SJCRH30 (cell line): ENCODE measurements around the gene RILP. TPM values are rescaled to one million over a fixed set of nuclear protein-coding genes. Genes with fewer than 3 reads are reported as not detected.

ENCODE experiments used
- DNase-seq, 2 experiments: peaks; one replicate each; pipeline ENCODE4 v3.0.0-alpha.2; 2015 to 2020
- H3K27ac ChIP-seq: fragments of 250-450 bp; sonication (Bioruptor Pico); 2 replicates; pipeline ENCODE4 v1.5.1; 2020; ENCODE audit warnings: mild to moderate bottlenecking, moderate library complexity
- H3K27me3 ChIP-seq: fragments of 250-450 bp; sonication (Bioruptor Pico); 2 replicates; pipeline ENCODE4 v1.5.1; 2020; ENCODE audit warnings: mild to moderate bottlenecking, moderate library complexity
- H3K36me3 ChIP-seq: fragments of 250-450 bp; sonication (Bioruptor Pico); 2 replicates; pipeline ENCODE4 v1.5.1; 2020; ENCODE audit warnings: mild to moderate bottlenecking, moderate library complexity
- H3K4me1 ChIP-seq: fragments of 250-450 bp; sonication (Bioruptor Pico); 2 replicates; pipeline ENCODE4 v1.5.1; 2020; ENCODE audit warnings: mild to moderate bottlenecking, moderate library complexity
- H3K4me3 ChIP-seq: fragments of 250-450 bp; sonication (Bioruptor Pico); 2 replicates; pipeline ENCODE4 v1.5.1; 2020; ENCODE audit warnings: mild to moderate bottlenecking, moderate library complexity
- H3K9me3 ChIP-seq: fragments of 250-450 bp; sonication (Bioruptor Pico); replicated peaks from 2 replicates; pipeline ENCODE4 v1.5.1; 2020; ENCODE audit warnings: mild to moderate bottlenecking, moderate library complexity
- total RNA-seq: library from RNA; depleted of rRNA; stranded (reverse); fragments of >200 nt; shearing (Covaris generic); gene quantifications from 2 replicates; pipeline ENCODE4 v1.2.3, GENCODE V29; 2014

The RILP gene
- total RNA-seq, 1 experiment from 2014 or later = 0.67 TPM

DNA sequence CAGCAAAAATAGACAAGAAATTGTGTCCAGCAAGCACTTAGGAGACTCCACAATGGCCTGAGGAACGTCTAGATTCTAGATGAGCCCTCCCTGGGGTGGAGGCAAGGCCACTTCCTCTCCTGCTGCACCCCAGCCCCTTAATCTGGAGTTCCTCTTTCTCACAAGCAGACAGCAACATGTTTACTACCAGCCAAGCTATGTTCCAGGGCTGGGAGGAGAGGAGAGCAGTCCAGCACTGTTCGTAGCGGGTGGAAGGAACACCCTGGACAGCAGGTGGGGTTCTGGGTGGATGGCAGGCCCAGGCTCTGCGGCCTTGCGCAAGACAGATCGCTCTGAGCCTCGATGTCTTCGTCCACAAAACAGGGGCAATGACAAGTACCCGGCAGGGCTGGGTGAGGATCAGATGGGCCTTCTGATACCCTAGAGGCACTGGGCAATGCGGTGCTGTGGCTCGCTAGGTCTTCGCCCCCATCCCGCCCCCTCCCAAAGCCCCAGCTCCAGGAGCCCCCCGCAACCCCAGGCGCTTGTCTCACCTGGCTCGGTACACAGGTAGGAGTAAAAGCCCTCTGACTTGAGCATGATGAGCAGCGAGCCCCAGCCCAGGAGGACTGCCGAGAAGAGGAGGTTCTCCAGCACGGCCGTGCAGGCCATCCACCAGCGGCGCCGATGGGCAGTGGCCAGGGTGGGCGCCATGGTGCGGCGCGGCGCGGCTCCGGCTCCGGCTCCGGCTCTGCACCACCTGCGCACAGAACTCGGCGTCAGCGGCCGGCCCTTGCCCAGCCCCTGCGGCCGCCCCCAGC, 22.3 kb downstream of the RILP start:
- Histone ChIP-seq H3K9me3 (no peaks in the 10 kb centered on the region), H3K27ac (no peak overlapping the region), H3K27me3 (no peaks in the 10 kb centered on the region), H3K4me3 (no peak overlapping the region), H3K36me3 (no peaks in the 10 kb centered on the region), H3K4me1 (no peaks in the 10 kb centered on the region)
- no peak for DNase-seq

DNA sequence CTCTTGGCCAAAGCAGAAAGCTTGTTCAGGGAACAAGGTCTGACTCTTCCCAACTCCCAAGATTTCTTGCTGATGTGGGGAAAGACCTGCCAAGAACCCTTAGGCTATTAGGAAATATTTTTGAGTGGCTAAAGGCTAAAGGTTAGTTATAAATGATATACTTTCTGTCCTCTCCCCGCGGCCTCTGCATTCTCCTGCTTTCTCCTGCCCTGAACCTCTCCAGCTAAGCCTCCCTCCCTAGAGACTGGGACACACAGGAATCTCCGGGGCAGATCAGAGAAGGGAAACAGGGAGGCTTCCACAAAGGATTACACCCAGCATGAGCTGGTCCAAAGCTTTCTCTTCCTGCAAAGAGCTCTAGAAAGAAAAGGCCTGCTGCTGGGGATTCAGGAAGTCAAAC, 23.3 kb downstream of the RILP start:
- H3K4me1 ChIP-seq = no peaks in the 10 kb centered on the region
- DNase-seq = no peak
- H3K27ac ChIP-seq = no peak overlapping the region
- H3K9me3 ChIP-seq = no peaks in the 10 kb centered on the region
- H3K36me3 ChIP-seq = no peaks in the 10 kb centered on the region
- no peak overlapping the region for H3K4me3 ChIP-seq
- H3K27me3 ChIP-seq = no peaks in the 10 kb centered on the region

- Histone ChIP-seq H3K27me3 (no peaks in the 10 kb centered on the region), H3K4me1 (no peaks in the 10 kb centered on the region), H3K9me3 (no peaks in the 10 kb centered on the region), H3K36me3 (no peaks in the 10 kb centered on the region), H3K4me3 (no peak overlapping the region), H3K27ac (no peak overlapping the region)
- no peak for DNase-seq
Measured at GRCh38 chr17:1625581-1625980, 24.1 kb downstream of the RILP start.

DNA sequence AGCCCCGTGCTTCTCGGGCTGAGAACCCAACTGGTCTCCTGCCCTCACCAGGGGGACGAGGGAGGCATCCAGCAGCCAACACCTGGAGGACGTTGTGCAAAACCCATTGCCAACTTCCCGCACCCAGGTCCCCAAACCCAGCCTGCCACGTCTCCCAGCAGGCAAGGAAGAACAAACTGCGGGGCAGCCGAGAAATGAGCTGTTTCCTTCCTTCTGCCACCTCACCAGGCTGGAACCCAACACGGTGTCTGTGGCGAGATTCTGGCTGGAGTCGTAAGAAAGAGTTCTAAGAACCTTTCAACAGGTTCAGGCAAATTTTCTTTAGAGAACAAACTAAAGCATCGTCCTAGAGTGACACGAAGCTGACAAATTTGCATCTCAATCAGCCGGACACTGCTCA, 24.6 kb downstream of the RILP start:
- DNase-seq = no peak
- Histone ChIP-seq H3K4me3 (no peak overlapping the region), H3K27ac (no peak overlapping the region), H3K4me1 (no peaks in the 10 kb centered on the region), H3K27me3 (no peaks in the 10 kb centered on the region), H3K9me3 (no peaks in the 10 kb centered on the region), H3K36me3 (no peaks in the 10 kb centered on the region)

- Histone ChIP-seq H3K27ac (no peak overlapping the region), H3K9me3 (no peaks in the 10 kb centered on the region), H3K4me1 (no peaks in the 10 kb centered on the region), H3K4me3 (no peak overlapping the region), H3K36me3 (no peaks in the 10 kb centered on the region), H3K27me3 (no peaks in the 10 kb centered on the region)
- DNase-seq = no peak
Measured at GRCh38 chr17:1624650-1625049, 25.0 kb downstream of the RILP start.

DNA sequence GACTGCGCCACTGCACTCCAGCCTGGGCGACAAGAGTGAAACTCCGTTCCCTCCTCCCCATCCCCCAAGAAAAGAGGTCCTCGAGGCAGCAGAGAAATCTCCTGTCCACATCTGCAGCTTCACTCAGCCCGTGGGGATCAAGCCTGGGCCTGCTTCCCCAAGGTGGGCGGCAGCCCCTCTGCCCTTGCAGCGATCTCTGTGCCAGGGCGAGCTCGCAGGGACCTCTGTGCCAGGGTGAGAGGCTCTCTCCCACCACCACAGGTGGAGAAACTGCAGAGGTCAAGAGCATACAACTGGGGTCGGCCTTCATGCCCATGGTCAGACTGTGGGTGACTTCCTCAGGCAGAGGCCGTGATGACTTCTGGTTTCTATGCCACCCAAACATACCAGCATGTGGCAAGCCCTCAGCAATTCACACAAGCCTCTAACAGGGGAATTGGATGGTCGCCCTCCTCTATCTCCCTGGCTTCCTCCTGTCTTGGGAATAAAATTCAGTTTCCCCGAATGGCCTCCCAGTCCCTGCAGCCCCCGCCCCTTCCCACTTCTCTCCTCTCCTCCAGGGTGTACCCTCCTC, 26.5 kb downstream of the RILP start:
- no peak for DNase-seq
- H3K36me3 ChIP-seq = no peaks in the 10 kb centered on the region
- H3K9me3 ChIP-seq = no peaks in the 10 kb centered on the region
- no peaks in the 10 kb centered on the region for H3K4me1 ChIP-seq
- H3K27me3 ChIP-seq = no peaks in the 10 kb centered on the region
- H3K4me3 ChIP-seq = no peak overlapping the region
- H3K27ac ChIP-seq = no peak overlapping the region

DNA sequence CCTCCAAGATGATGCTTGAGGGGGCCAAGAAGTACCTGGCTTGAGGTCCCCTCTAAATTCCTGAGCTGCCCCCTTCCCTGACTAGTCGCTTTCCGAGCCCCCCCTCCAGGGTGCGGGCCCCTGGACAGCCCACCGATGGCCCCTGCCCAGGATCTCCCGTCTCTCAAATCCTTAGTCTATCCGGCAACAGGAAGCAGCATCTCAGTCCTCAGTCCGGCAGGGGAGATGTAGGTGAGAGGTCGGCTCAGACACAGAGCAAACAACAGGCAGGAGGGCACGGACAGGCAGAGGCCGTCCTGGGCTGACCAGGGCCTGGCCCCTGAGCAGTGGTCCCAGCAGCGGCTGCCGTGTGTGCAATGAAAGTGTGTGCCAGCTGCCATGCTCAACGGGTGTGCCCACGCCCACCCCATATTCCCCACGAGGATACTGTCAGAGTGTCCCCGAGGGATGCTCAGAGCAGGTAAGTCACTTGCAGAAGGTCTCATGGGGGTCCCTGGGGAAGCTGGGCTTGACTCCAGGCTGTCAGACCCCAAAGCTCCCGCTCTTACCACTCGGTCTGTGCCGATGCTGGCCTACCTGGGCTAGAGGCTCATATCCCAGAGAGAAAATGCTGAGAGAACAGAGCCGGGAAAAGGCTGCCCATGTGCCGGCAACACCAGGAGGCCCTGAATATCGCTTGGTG, 28.3 kb downstream of the RILP start:
- Histone ChIP-seq H3K4me3 (no peak overlapping the region), H3K27ac (no peak overlapping the region), H3K36me3 (no peaks in the 10 kb centered on the region), H3K27me3 (no peaks in the 10 kb centered on the region), H3K9me3 (no peaks in the 10 kb centered on the region), H3K4me1 (no peaks in the 10 kb centered on the region)
- DNase-seq = no peak

DNA sequence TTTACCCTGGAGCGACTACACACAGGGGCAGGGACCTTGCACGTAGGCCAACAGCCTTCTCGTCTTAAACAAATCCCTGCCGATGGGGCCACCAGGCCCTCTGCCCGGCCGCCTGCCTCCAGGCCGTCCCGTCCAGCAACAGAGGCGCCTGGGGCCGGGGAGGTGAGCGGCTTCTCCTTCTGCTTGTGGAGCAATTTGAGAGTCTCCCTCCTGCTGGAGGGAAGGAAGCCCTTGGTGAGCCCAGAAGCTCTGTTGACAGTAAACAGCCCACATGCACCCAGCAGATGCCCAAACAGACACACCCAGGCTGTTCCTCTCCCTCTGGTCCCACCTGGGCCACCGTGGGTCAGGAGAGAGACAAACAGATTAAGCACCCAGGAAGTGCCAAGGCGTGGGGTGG, 29.2 kb downstream of the RILP start:
- Histone ChIP-seq H3K9me3 (no peaks in the 10 kb centered on the region), H3K27me3 (no peaks in the 10 kb centered on the region), H3K36me3 (no peaks in the 10 kb centered on the region), H3K27ac (no peak overlapping the region), H3K4me3 (no peak overlapping the region), H3K4me1 (no peaks in the 10 kb centered on the region)
- no peak for DNase-seq

DNA sequence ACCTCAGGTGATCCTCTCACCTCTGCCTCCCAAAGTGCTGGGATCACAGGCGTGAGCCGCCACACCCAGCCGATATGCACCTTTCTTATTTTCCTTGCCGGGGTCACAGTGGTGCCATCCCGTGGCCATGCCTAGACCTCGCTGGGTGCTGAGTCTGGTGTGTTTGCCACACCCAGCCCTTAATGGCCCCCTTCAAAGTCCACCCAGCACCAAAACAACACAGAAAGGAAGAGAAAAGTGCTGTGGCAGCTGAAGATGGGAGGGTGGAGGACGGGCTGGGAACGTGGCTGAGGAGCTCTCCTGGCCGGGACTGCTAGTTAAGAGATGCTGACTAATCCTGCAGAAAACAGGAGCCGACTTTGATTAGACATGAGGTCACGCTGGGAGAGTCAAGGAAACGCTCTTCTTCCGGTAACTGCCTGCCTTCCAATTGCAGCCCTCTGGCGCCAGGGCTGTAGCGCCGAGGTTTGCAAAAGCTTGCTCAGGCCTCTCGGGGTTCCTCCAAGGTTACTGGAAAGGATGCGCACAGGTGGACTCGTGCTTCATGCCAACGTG, 32.0 kb downstream of the RILP start:
- Histone ChIP-seq H3K4me3 (no peak overlapping the region), H3K27me3 (no peaks in the 10 kb centered on the region), H3K36me3 (no peaks in the 10 kb centered on the region), H3K27ac (no peak overlapping the region), H3K4me1 (no peaks in the 10 kb centered on the region), H3K9me3 (no peaks in the 10 kb centered on the region)
- peak; percentile 15 to 41 for DNase-seq

DNA sequence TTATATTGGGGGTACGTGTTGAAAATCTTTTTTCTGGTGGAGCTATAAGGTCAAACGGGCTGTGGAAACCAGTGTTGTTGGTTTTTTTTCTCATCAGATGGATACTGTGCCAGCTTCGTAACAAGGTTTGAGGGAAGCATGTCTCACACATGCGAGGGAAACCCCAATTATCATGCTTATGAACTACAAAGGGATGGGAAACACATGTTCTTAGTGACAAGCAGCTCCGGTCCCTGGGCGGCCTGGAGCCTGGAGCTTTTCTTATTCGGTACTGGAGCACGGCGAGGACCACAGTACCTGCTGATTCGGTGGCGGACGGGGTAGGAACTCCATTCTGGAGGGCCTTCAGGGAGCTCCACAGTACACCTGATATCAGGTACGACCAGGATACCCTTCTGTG, 33.6 kb downstream of the RILP start:
- H3K9me3 ChIP-seq = no peaks in the 10 kb centered on the region
- no peaks in the 10 kb centered on the region for H3K4me1 ChIP-seq
- H3K27me3 ChIP-seq = no peaks in the 10 kb centered on the region
- no peak overlapping the region for H3K4me3 ChIP-seq
- no peak overlapping the region for H3K27ac ChIP-seq
- no peak for DNase-seq
- H3K36me3 ChIP-seq = no peaks in the 10 kb centered on the region

GRCh38 chr17:1612400-1612799, 37.3 kb downstream of the RILP start:
- DNase-seq = no peak
- Histone ChIP-seq H3K27ac (no peak overlapping the region), H3K4me3 (no peak overlapping the region), H3K4me1 (no peaks in the 10 kb centered on the region), H3K9me3 (no peaks in the 10 kb centered on the region), H3K27me3 (no peaks in the 10 kb centered on the region), H3K36me3 (no peaks in the 10 kb centered on the region)

DNA sequence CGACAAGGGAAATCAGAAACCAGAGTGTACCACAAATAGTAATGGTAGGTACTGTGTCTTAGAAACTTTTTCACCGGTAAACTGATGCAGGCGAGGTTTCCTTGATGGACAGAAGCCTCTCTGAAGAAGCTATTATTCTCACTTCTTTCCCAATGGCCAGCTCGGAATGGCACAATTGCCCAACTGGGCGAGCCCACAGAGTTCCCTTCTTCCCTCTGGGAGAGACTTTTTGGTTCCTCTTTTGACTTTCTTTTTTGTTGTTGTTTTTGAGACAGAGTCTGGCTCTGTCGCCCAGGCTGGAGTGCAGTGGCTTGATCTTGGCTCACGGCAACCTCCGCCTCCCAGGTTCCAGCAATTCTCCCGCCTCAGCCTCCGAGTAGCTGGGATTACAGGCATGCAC, 38.0 kb downstream of the RILP start:
- H3K27ac ChIP-seq = no peak overlapping the region
- no peaks in the 10 kb centered on the region for H3K36me3 ChIP-seq
- no peaks in the 10 kb centered on the region for H3K9me3 ChIP-seq
- H3K27me3 ChIP-seq = no peaks in the 10 kb centered on the region
- no peak for DNase-seq
- H3K4me1 ChIP-seq = no peaks in the 10 kb centered on the region
- H3K4me3 ChIP-seq = no peak overlapping the region

DNA sequence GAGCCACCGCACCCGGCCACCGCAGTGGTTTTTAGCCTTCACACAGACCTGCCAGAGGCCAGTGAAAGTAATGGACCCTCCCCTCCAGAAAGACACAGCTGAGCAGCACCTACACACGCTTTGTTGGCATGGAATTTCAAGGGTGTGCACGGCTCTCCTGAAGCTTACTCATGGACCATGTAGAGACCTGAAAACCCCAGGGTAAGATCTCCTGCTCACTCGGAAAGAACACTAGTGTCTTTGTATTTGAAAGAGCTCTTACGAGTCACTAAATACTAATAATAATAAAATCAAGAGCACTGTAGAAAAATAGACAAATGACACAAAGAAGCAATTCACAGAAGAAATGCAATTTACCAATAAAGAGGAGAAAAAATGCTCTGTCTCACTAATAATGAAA, 41.0 kb downstream of the RILP start:
- H3K36me3 ChIP-seq = no peaks in the 10 kb centered on the region
- H3K27me3 ChIP-seq = no peaks in the 10 kb centered on the region
- no peak overlapping the region for H3K27ac ChIP-seq
- no peaks in the 10 kb centered on the region for H3K9me3 ChIP-seq
- no peak overlapping the region for H3K4me3 ChIP-seq
- no peak for DNase-seq
- H3K4me1 ChIP-seq = no peaks in the 10 kb centered on the region

DNA sequence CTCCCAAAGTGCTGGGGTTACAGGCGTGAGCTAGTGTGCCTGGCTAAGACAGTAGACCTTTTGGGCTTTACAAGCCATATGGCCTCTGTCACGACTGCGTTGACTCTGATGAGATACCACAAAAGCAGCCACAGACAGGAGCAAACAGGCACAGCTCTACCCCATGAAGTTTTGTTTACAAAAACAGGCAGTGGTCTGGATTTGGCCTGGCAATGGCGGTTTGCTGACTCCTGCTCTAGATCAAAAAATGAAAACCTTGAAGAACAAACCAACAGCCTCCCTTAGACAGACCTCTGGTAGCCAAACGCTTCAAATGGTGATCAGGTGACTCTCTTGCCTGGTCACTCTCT, 41.7 kb downstream of the RILP start:
- no peaks in the 10 kb centered on the region for H3K9me3 ChIP-seq
- H3K27me3 ChIP-seq = no peaks in the 10 kb centered on the region
- no peak overlapping the region for H3K27ac ChIP-seq
- no peak overlapping the region for H3K4me3 ChIP-seq
- no peaks in the 10 kb centered on the region for H3K4me1 ChIP-seq
- DNase-seq = no peak
- no peaks in the 10 kb centered on the region for H3K36me3 ChIP-seq

DNA sequence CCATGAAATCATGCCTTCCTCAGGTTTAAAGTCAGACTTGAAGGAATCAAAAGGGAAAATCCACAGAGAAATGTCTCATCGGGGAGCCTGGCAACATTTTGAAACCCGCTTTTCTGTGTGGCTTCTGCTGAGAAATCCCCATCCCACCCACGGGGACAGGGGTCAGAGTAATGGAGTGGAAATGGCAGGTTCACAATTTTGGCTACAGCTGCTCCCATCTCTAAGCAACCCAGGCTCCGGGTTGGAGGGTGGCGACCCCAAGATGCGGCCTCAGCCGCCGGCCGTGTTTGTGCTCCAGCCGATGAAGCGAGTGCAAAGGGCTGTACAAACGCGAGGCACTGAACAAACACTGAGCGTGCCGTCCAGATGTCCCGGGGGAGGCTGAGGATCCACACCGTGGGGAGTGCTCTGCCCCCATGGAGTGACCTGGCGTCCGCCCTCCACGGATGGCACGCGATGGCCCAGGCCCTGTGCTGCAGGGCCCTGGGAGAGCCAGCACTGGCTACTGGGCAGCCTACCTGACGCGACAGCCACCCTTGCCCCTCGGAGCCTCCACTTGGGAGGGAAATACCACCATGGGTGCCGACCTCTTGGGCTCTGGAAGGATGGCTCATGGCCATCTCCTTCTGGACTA, 43.2 kb downstream of the RILP start:
- Histone ChIP-seq H3K27me3 (no peaks in the 10 kb centered on the region), H3K4me3 (no peak overlapping the region), H3K27ac (no peak overlapping the region), H3K4me1 (no peaks in the 10 kb centered on the region), H3K9me3 (no peaks in the 10 kb centered on the region), H3K36me3 (no peaks in the 10 kb centered on the region)
- no peak for DNase-seq
